ENCODE data around the gene DLGAP1.

The DLGAP1 gene

GRCh38 chr18:3753106-3753505 is 702.0 kb downstream of the DLGAP1 start (continued):
- TF ChIP-seq, protein P1, sequence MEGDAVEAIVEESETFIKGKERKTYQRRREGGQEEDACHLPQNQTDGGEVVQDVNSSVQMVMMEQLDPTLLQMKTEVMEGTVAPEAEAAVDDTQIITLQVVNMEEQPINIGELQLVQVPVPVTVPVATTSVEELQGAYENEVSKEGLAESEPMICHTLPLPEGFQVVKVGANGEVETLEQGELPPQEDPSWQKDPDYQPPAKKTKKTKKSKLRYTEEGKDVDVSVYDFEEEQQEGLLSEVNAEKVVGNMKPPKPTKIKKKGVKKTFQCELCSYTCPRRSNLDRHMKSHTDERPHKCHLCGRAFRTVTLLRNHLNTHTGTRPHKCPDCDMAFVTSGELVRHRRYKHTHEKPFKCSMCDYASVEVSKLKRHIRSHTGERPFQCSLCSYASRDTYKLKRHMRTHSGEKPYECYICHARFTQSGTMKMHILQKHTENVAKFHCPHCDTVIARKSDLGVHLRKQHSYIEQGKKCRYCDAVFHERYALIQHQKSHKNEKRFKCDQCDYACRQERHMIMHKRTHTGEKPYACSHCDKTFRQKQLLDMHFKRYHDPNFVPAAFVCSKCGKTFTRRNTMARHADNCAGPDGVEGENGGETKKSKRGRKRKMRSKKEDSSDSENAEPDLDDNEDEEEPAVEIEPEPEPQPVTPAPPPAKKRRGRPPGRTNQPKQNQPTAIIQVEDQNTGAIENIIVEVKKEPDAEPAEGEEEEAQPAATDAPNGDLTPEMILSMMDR (tag by site-specific recombination; IDR thresholded peaks at IDR 0.05): no peak
- TF ChIP-seq ZSCAN16 (tag by site-specific recombination; IDR thresholded peaks at IDR 0.05) (no peak), GLI2 (tag by site-specific recombination; IDR thresholded peaks at IDR 0.05; ENCODE audit: borderline replicate concordance, low read depth) (no peak), ZNF223 (tag by site-specific recombination; IDR thresholded peaks at IDR 0.05) (no peak), ZNF548 (tag by site-specific recombination; IDR thresholded peaks at IDR 0.05) (no peak), ZNF692 (tag by site-specific recombination; IDR thresholded peaks at IDR 0.05) (no peak), BCL11A (tag by site-specific recombination; IDR thresholded peaks at IDR 0.05; ENCODE audit: low read depth) (no peak), ZNF561 (tag by site-specific recombination; IDR thresholded peaks at IDR 0.05; ENCODE audit: borderline replicate concordance) (no peak)

- POLR2A ChIA-PET: no interaction called here
- no peak overlapping the region for H3K4me3 ChIP-seq (ENCODE audit: low read depth, low read length)
- H3K4me1 ChIP-seq (ENCODE audit: control insufficient read depth, insufficient read depth, low read length): no peaks in the 10 kb centered on the region
- CTCF ChIA-PET: no interaction called here
- TF ChIP-seq ZNF354C (tag by site-specific recombination; IDR thresholded peaks at IDR 0.05; ENCODE audit: borderline replicate concordance, low read depth) (no peak), ZNF707 (tag by site-specific recombination; IDR thresholded peaks at IDR 0.05) (no peak), ZNF211 (tag by site-specific recombination; IDR thresholded peaks at IDR 0.05; ENCODE audit: low read depth) (no peak), ZNF404 (tag by site-specific recombination; IDR thresholded peaks at IDR 0.05) (no peak), ZNF248 (tag by site-specific recombination; IDR thresholded peaks at IDR 0.05) (no peak), ZNF416 (tag by site-specific recombination; IDR thresholded peaks at IDR 0.05) (no peak)
- H3K27ac ChIP-seq (ENCODE audit: extremely low read depth, low read depth, low read length): no peak overlapping the region
- no peaks in the 10 kb centered on the region for H3K9me3 ChIP-seq (ENCODE audit: control insufficient read depth, insufficient read depth, low read depth, low read length)
- H3K36me3 ChIP-seq (ENCODE audit: control insufficient read depth in 2 of 2, insufficient read depth in 1 of 2, low read length in 2 of 2): no peaks in the 10 kb centered on the region
These were observed 707.0 kb downstream of the DLGAP1 start for GRCh38 chr18:3748086-3748485.

DNA sequence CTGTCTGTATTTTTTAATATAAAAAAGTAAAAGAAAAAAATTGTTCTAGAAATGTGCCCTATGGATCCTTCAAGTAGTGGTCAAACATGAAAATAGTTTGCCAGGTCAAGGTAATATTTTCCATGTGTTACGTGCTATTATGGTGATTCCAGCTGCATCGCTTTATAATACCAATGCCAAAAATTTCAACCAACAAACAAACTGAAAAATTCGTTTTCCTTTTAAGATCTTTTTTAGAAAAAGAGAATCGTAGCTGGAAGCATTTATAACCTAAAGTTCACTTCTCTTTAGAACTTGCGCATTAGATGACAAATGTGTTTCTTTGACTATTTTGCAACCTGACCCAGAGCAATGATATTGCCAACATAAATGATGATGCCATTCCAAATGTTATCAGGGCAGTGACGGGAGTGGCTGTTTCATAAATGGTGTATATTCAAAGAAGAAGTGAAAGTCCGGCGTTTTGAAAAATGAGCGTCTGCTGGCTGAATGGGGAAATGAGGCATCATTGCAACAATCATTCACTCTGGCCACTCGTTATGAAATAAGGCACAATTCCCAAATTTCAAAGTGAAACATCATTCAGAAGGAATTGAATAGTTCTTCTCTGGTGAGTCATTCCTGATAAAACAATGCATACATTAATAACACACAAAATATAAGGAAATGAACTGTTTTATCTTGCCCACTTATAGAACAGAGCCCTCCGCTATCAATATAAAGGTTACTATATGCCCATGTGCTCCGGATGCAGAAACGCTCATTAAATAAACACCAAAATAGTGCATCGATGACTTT is 707.7 kb downstream of the DLGAP1 start:
- Histone ChIP-seq H3K36me3 (ENCODE audit: control insufficient read depth in 2 of 2, insufficient read depth in 1 of 2, low read length in 2 of 2) (no peaks in the 10 kb centered on the region), H3K4me3 (ENCODE audit: low read depth, low read length) (no peak overlapping the region), H3K9me3 (ENCODE audit: control insufficient read depth, insufficient read depth, low read depth, low read length) (no peaks in the 10 kb centered on the region), H3K4me1 (ENCODE audit: control insufficient read depth, insufficient read depth, low read length) (no peaks in the 10 kb centered on the region), H3K27ac (ENCODE audit: extremely low read depth, low read depth, low read length) (no peak overlapping the region)
- ChIA-PET POLR2A (no interaction called here), CTCF (no interaction called here)
- TF ChIP-seq ZNF777 (tag by site-specific recombination; IDR thresholded peaks at IDR 0.05; ENCODE audit: borderline replicate concordance) (no peak), ZNF610 (tag by site-specific recombination; IDR thresholded peaks at IDR 0.05; ENCODE audit: borderline replicate concordance) (no peak), ZNF629 (tag by site-specific recombination; IDR thresholded peaks at IDR 0.05) (no peak), OSR2 (tag by site-specific recombination; IDR thresholded peaks at IDR 0.05) (no peak), ZNF488 (tag by site-specific recombination; IDR thresholded peaks at IDR 0.05) (no peak)
